ENCODE measurements around the gene GPA33. TPM values are rescaled to one million over a fixed set of nuclear protein-coding genes. Genes with fewer than 3 reads are reported as not detected.
A peak's percentile ranks its signal among the peaks of the same experiment; 100 is the strongest.

GPA33 gene
- total and polyA plus RNA-seq, 12 donors = 0.15 to 5.8 (median 1.1) TPM; not detected in 1

DNA sequence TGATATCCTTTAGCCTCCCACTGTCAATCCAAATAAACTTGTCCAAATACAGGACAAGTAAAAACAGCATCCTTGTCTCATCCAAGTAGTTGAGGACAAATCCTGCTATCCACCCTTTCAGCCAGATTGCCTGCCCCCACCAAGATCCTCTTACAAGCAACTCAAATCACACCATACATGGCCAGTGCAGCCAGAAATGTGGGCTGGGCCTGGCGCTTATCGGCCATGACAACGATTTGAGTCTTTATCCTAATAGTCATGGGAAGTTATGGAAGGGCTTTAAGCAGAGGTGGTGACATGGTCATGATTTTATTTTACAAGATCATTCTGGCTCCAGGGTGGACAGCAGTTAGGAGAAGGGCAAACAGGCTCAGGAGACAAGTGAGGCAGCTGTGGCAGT lies 6.3 kb downstream of the GPA33 start:
- Histone ChIP-seq H3K4me3 (no peak overlapping the region), H3K36me3 (no peaks in the 10 kb centered on the region), H3K27me3 (peaks cover 0 to 4% (median 0%) of the 10 kb centered on the region in 7 donors), H3K4me1 (peaks cover 0 to 46% (median 13%) of the 10 kb centered on the region in 9 donors), H3K9me3 (no peaks in the 10 kb centered on the region), H3K27ac (peak overlapping the region in 5 of 10 donors; percentile 22 to 70 (median 64))
- ATAC-seq (peak in 4 of 8 donors; percentile 18 to 62 (median 21)), DNase-seq (no peak)
- 45 to 62% methylated on average over 3 of the region's 3 CpGs for WGBS, 2 donors
- intact Hi-C loops (cut with DNase I) = loop anchor here in 2 of 10 donors (5.0 kb wide), 2 partner anchors 33 to 358 kb away; no protein-coding TSS in a partner anchor
- TF ChIP-seq CTCF (IDR thresholded peaks at IDR 0.05) = no peak

GRCh38 chr1:167083066-167083665 lies 7.0 kb downstream of the GPA33 start:
- WGBS, 2 donors = 14 to 18% methylated on average over 6 of the region's 6 CpGs
- Histone ChIP-seq H3K27me3 (peaks cover 0 to 4% (median 0%) of the 10 kb centered on the region in 7 donors), H3K4me1 (peaks cover 0 to 53% (median 14%) of the 10 kb centered on the region in 9 donors), H3K36me3 (no peaks in the 10 kb centered on the region), H3K4me3 (no peak overlapping the region), H3K27ac (peak overlapping the region in 6 of 10 donors; percentile 22 to 70 (median 60)), H3K9me3 (no peaks in the 10 kb centered on the region)
- peak in 7 of 8 donors; percentile 35 to 81 (median 68) for ATAC-seq
- intact Hi-C loops (cut with DNase I) = loop anchor here in 2 of 10 donors (5.0 kb wide), 2 partner anchors 34 to 359 kb away; no protein-coding TSS in a partner anchor
- TF ChIP-seq CTCF (IDR thresholded peaks at IDR 0.05) = no peak
- peak in 1 of 2 donors; percentile 52 for DNase-seq

GRCh38 chr1:167082511-167083027 lies 7.6 kb downstream of the GPA33 start:
- WGBS, 2 donors = 64 to 71% methylated on average over 11 of the region's 11 CpGs
- Histone ChIP-seq H3K27ac (peak overlapping the region in 5 of 10 donors; percentile 22 to 70 (median 64)), H3K36me3 (no peaks in the 10 kb centered on the region), H3K27me3 (peaks cover 0 to 4% (median 0%) of the 10 kb centered on the region in 7 donors), H3K4me3 (no peak overlapping the region), H3K4me1 (peaks cover 0 to 58% (median 14%) of the 10 kb centered on the region in 9 donors), H3K9me3 (no peaks in the 10 kb centered on the region)
- intact Hi-C loops (cut with DNase I) = loop anchor here in 2 of 10 donors (5.0 kb wide), 2 partner anchors 35 to 360 kb away; no protein-coding TSS in a partner anchor
- no peak for TF ChIP-seq CTCF (IDR thresholded peaks at IDR 0.05)
- no peak for DNase-seq
- peak in 7 of 8 donors; percentile 15 to 62 (median 46) for ATAC-seq

GRCh38 chr1:167081594-167082156 lies 8.5 kb downstream of the GPA33 start:
- Histone ChIP-seq H3K36me3 (no peaks in the 10 kb centered on the region), H3K27me3 (peaks cover 0 to 4% (median 0%) of the 10 kb centered on the region in 7 donors), H3K4me1 (peaks cover 0 to 64% (median 14%) of the 10 kb centered on the region in 9 donors), H3K4me3 (no peak overlapping the region), H3K27ac (peak overlapping the region in 1 of 10 donors; percentile 70), H3K9me3 (no peaks in the 10 kb centered on the region)
- 84 to 87% methylated on average over 8 of the region's 8 CpGs for WGBS, 2 donors
- intact Hi-C loops (cut with DNase I) = loop anchor here in 2 of 10 donors (5.0 kb wide), 2 partner anchors 36 to 361 kb away; no protein-coding TSS in a partner anchor
- TF ChIP-seq CTCF (IDR thresholded peaks at IDR 0.05) = no peak
- DNase-seq (no peak), ATAC-seq (no peak)

All from heart right ventricle (tissue), 16 donors.